ENCODE data around the gene TENT4B. TPM values are rescaled to one million over a fixed set of nuclear protein-coding genes. Genes with fewer than 3 reads are reported as not detected.

Gene TENT4B
- total and polyA plus RNA-seq, 2 experiments from 2014 or later = 7.7 to 14.8 TPM

DNA sequence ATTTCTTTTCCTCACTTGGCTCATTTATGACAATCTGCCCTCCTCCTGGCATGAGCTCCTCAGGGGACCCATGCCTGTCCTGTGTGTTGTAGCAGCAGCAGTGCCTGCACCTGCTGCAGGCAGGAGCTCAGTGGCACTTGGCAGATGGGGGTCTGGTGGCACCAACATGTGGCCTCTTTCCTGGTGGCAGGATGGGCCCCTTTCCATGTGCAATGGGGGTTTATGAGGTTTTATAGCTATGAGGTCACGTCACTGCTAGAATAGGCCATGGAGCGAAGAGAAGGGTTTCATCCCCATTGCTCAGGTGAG is 120.2 kb downstream of the TENT4B start:
- H3K27ac ChIP-seq = no peak overlapping the region
- H4K20me1 ChIP-seq (ENCODE audit: insufficient read depth, poor library complexity, severe bottlenecking) = no peaks in the 10 kb centered on the region
- no peak overlapping the region for H2AFZ ChIP-seq
- no peaks in the 10 kb centered on the region for H3K27me3 ChIP-seq
- TF ChIP-seq EZH2phosphoT487 (IDR thresholded peaks at IDR 0.05; ENCODE audit: low read depth, severe bottlenecking, unreplicated experiment) (no peak), EZH2 (IDR thresholded peaks at IDR 0.05; ENCODE audit: borderline replicate concordance) (no peak)
- TF ChIP-seq, protein P1, sequence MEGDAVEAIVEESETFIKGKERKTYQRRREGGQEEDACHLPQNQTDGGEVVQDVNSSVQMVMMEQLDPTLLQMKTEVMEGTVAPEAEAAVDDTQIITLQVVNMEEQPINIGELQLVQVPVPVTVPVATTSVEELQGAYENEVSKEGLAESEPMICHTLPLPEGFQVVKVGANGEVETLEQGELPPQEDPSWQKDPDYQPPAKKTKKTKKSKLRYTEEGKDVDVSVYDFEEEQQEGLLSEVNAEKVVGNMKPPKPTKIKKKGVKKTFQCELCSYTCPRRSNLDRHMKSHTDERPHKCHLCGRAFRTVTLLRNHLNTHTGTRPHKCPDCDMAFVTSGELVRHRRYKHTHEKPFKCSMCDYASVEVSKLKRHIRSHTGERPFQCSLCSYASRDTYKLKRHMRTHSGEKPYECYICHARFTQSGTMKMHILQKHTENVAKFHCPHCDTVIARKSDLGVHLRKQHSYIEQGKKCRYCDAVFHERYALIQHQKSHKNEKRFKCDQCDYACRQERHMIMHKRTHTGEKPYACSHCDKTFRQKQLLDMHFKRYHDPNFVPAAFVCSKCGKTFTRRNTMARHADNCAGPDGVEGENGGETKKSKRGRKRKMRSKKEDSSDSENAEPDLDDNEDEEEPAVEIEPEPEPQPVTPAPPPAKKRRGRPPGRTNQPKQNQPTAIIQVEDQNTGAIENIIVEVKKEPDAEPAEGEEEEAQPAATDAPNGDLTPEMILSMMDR (IDR thresholded peaks at IDR 0.05; ENCODE audit: poor library complexity) = no peak
- no peaks in the 10 kb centered on the region for H3K36me3 ChIP-seq (replicated peaks; ENCODE audit: insufficient read depth, low read depth)
- H3K9me3 ChIP-seq (ENCODE audit: low read depth) = no peaks in the 10 kb centered on the region
- H3K4me2 ChIP-seq = no peak overlapping the region
- 92% methylated on average over 2 of the region's 2 CpGs for WGBS (ENCODE audit: low lambda C conversion rate, missing lambda C conversion rate)
- no peak for DNase-seq (ENCODE audit: low spot score)
- no peak overlapping the region for H3K4me3 ChIP-seq
- no peaks in the 10 kb centered on the region for H3K79me2 ChIP-seq
- no peaks in the 10 kb centered on the region for H3K9me2 ChIP-seq (replicated peaks; ENCODE audit: insufficient read depth)
- H3K4me1 ChIP-seq (ENCODE audit: insufficient read depth) = no peaks in the 10 kb centered on the region

DNA sequence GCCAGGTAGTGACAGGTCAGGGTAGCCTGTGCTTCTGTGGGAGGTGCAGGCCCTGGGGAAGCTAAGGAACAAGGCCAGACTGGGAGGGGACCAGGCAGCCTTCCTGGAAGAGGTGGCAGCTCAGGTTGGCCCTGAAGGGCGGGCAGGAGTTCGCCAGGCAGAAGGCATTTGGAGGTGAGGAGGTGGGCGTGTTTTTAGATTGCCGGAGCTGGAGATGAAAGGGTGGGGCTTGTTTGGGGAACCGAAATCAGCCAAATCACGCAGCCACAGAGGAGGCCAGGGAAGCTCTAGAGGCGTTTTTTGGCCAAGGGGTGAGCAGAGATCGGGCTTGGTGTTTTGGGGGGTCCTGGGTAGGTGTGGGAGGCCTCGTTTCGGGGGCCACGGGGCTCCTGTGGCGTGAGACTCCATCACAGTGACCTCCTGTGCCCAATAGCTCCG is 120.8 kb downstream of the TENT4B start:
- H3K4me1 ChIP-seq (ENCODE audit: insufficient read depth) = no peaks in the 10 kb centered on the region
- no peak overlapping the region for H3K4me3 ChIP-seq
- no peaks in the 10 kb centered on the region for H4K20me1 ChIP-seq (ENCODE audit: insufficient read depth, poor library complexity, severe bottlenecking)
- no peak overlapping the region for H2AFZ ChIP-seq
- no peaks in the 10 kb centered on the region for H3K27me3 ChIP-seq
- H3K9me3 ChIP-seq (ENCODE audit: low read depth) = no peaks in the 10 kb centered on the region
- no peaks in the 10 kb centered on the region for H3K9me2 ChIP-seq (replicated peaks; ENCODE audit: insufficient read depth)
- no peak for DNase-seq (ENCODE audit: low spot score)
- TF ChIP-seq, protein P1 (IDR thresholded peaks at IDR 0.05; ENCODE audit: poor library complexity) = no peak
- no peak for TF ChIP-seq EZH2phosphoT487 (IDR thresholded peaks at IDR 0.05; ENCODE audit: low read depth, severe bottlenecking, unreplicated experiment)
- no peak for TF ChIP-seq EZH2 (IDR thresholded peaks at IDR 0.05; ENCODE audit: borderline replicate concordance)
- no peaks in the 10 kb centered on the region for H3K79me2 ChIP-seq
- no peaks in the 10 kb centered on the region for H3K36me3 ChIP-seq (replicated peaks; ENCODE audit: insufficient read depth, low read depth)
- 88% methylated on average over 13 of the region's 13 CpGs for WGBS (ENCODE audit: low lambda C conversion rate, missing lambda C conversion rate)
- no peak overlapping the region for H3K4me2 ChIP-seq
- H3K27ac ChIP-seq = no peak overlapping the region

DNA sequence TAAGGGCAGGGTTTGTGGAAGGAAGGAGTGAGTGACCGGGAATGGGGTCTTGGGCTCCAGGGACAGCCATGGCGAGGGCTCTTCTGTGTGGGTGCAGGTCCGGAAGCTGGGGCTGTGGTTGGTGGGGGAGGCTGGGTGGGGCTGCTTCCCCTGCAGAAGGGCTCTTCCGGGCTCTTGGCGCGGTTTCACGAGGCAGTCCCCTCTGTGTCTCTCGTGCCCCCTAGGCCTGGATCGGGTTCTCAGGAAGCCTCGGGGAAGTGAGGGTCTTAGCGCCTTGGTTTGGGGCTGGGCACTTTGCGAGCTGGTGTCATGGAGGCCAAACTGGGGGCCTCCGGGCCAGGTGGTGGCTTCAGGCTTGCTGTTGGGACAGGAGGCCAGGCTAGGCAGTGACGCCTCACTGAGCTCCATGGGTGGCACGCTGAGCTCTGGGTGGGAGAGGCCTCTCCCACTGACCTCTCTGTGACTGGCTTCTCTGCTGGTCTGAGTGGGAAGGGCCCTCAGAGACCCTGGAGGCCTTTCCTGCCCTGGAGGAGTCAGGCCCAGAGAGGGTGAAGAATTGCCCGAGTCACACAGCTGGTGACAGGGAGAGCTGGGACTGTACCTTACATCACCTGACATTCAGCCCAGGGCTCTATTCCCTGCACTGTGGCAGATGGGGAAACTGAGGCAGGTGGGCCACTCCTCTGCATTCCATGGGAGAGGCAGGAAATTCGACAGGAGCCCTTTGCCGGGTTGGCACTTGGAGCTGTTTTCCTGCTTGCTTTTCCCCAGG is 121.4 kb downstream of the TENT4B start:
- H3K27me3 ChIP-seq = no peaks in the 10 kb centered on the region
- H3K4me3 ChIP-seq = no peak overlapping the region
- no peak overlapping the region for H3K4me2 ChIP-seq
- H2AFZ ChIP-seq = no peak overlapping the region
- H3K4me1 ChIP-seq (ENCODE audit: insufficient read depth) = no peaks in the 10 kb centered on the region
- H3K9me3 ChIP-seq (ENCODE audit: low read depth) = no peaks in the 10 kb centered on the region
- TF ChIP-seq EZH2phosphoT487 (IDR thresholded peaks at IDR 0.05; ENCODE audit: low read depth, severe bottlenecking, unreplicated experiment) (no peak), EZH2 (IDR thresholded peaks at IDR 0.05; ENCODE audit: borderline replicate concordance) (no peak)
- TF ChIP-seq, protein P1 (IDR thresholded peaks at IDR 0.05; ENCODE audit: poor library complexity) = no peak
- H3K36me3 ChIP-seq (replicated peaks; ENCODE audit: insufficient read depth, low read depth) = no peaks in the 10 kb centered on the region
- no peaks in the 10 kb centered on the region for H3K9me2 ChIP-seq (replicated peaks; ENCODE audit: insufficient read depth)
- no peaks in the 10 kb centered on the region for H3K79me2 ChIP-seq
- H4K20me1 ChIP-seq (ENCODE audit: insufficient read depth, poor library complexity, severe bottlenecking) = no peaks in the 10 kb centered on the region
- H3K27ac ChIP-seq = no peak overlapping the region
- 92% methylated on average over 13 of the region's 18 CpGs for WGBS (ENCODE audit: low lambda C conversion rate, missing lambda C conversion rate)
- no peak for DNase-seq (ENCODE audit: low spot score)

Measured in hepatocyte (in vitro differentiated cells).